ENCODE data around the gene ADGRV1.
"Not testable (repeated sequence)": the region's sequence is repeated elsewhere in the genome, so short reads cannot be mapped to it uniquely, and the experiment has no call there.

The ADGRV1 gene

DNA sequence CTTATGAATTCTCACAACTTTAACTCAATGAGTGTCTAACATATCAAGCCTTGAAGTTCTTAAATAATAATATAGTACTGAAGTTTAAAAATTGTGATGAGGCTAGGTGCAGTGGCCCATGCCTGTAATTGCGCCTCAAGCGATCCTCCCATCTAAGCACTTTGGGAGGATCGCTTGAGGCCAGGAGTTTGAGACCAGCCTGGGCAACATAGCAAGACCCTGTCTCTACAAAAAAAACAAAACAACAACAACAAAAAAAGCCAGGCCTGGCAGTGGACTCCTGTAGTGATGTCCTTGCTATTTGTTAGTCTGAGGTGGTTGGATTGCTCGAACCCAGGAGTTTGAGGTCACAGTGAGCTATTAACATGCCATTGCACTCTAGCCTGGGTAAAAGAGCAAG, 98.4 kb downstream of the ADGRV1 start:
- DNase-seq (ENCODE audit: low read depth), result no peak

DNA sequence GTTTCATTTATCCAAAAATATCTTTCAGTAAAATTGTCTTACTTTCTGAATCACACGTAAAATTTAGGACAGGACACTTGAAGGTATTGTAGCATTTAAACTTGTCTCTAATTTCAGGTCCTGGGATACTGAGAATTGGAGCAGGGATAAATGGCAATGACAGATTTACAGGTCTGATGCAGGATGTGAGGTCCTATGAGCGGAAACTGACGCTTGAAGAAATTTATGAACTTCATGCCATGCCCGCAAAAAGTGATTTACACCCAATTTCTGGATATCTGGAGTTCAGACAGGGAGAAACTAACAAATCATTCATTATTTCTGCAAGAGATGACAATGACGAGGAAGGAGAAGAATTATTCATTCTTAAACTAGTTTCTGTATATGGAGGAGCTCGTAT, 99.2 kb downstream of the ADGRV1 start:
- no peak for DNase-seq (ENCODE audit: low read depth)

DNA sequence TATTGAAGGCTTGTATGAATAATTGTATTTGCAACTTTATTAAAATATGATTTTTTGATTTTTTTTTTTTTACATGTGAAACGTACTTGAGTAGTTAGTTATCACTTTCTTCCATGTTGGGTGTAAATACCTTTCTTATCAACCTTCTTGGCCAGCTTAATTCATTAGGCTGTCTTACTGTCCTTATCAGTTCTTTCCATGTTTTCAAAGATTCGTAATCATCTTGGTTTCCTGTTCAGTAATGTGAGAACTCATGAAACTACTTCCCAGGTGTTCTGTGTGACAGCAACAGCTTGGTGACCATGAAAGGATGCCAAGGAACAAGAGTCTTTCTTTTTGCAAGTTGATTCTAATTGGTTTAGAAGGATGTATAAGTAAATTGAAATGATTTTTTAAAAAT, 100.0 kb downstream of the ADGRV1 start:
- DNase-seq (ENCODE audit: low read depth), result no peak

- not testable (repeated sequence) for DNase-seq (ENCODE audit: low read depth)
Observed at GRCh38 chr5:90668079-90668565, 109.5 kb downstream of the ADGRV1 start.

DNA sequence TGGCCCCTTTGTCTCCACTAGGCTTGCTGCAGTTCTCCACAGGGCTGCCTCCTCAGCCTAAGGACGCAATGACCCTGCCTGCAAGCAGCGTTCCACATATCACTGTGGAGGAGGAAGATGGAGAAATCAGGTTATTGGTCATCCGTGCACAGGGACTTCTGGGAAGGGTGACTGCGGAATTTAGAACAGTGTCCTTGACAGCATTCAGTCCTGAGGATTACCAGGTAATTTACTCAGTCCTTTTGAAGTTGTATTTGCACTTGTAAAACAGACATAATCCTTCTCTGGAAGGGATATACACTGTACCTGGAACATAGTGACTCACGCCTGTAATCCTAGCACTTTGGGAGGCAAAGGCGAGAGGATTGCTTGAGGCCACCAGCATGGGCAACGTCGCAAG, 116.6 kb downstream of the ADGRV1 start:
- no peak for DNase-seq (ENCODE audit: low read depth)

DNA sequence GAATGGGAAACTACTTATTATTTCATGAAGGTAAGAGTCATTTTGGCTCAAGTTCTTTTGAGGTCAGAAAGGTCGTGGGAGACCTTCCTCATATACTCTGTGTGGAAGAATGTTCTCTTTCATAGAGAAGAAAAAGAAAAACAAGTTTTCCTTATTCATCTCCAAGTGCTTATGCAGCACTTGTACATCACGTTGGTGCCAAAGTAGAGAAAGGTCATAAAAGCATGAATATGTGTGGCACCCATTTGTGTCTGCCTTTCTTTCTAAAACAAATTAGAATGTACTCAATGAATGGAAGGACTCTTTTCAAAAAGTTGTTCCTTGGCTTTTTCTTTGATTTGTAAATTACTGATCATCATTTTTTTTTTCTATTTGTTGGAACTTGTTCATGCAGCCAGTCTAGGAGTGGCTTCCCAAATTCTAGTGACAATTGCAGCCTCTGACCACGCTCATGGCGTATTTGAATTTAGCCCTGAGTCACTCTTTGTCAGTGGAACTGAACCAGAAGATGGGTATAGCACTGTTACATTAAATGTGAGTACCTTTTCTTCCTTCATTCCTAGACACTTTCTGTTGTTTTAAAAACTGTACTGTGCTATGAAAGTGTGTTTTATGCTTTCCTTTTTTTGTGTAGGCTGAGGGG, 122.4 kb downstream of the ADGRV1 start:
- no peak for DNase-seq (ENCODE audit: low read depth)

DNA sequence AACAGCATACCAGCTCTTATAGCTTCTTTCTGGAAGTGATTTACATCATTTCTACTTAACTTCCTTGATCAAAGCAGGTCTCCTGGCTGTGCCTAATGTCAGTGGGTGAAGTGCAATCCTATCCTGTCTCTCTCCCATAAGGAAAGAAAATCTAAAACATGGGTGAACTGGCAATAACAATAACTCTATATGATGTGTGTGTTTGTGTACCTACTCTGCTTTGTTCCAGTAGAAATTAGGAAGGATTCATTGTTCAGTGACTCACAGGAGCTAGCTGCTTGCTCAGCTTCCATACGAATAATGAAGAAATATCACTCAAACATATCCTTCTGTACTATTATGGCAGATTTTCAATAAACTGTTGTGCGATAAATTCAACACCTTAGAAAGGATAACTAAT, 123.7 kb downstream of the ADGRV1 start:
- DNase-seq (ENCODE audit: low read depth), result no peak

DNA sequence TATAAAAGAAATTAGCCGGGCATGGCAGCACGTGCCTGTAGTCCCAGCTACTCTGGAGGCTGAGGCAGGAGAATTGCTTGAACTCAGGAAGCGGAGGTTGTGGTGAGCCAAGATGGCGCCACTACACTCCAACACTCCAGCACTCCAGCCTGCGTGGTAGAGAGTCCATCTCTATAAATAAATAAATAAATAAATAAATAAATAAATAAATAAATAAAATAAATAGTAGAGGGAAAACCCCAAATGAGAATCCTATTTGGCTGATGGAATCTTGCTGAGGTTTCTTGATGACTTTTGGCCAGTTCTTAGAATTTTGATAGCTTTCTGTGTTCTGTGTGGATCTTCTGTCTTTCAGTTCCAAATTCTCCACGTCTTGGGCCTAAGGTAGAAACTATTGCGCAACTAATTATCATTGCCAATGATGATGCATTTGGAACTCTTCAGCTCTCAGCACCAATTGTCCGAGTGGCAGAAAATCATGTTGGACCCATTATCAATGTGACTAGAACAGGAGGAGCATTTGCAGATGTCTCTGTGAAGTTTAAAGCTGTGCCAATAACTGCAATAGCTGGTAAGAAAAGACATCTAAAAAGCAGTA, 126.9 kb downstream of the ADGRV1 start:
- DNase-seq (ENCODE audit: low read depth), result no peak

DNA sequence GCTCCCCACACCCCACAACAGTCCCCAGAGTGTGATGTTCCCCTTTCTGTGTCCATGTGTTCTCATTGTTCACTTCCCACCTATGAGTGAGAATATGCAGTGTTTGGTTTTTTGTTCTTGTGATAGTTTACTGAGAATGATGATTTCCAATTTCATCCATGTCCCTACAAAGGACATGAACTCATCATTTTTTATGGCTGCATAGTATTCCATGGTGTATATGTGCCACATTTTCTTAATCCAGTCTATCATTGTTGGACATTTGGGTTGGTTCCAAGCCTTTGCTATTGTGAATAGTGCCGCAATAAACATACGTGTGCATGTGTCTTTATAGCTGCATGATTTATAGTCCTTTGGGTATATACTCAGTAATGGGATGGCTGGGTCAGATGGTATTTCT, 127.8 kb downstream of the ADGRV1 start:
- not testable (repeated sequence) for DNase-seq (ENCODE audit: low read depth)

- not testable (repeated sequence) for DNase-seq (ENCODE audit: low read depth)
Observed at GRCh38 chr5:90687458-90687857, 128.9 kb downstream of the ADGRV1 start.

DNA sequence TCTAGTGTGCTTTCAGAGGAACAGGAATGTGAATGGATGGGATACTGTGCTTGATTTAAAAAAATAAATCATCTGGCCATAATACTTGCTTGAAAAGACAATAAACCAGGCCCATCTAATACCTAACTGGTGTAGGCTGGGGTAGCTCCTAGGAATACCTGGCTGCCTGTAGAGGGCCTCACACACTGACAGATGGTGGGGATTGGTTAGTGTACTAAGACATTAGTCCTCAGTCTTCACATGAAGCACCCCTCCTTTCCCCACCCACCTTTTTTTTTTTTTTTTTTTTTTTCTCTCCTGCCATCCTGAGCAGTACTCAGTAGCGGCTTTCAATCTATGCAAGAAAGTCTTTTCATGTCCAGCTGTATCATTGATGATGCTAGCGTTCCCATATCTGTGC, 130.5 kb downstream of the ADGRV1 start:
- DNase-seq (ENCODE audit: low read depth), result no peak

GRCh38 chr5:90690307-90690706, 131.7 kb downstream of the ADGRV1 start:
- no peak for DNase-seq (ENCODE audit: low read depth)

DNA sequence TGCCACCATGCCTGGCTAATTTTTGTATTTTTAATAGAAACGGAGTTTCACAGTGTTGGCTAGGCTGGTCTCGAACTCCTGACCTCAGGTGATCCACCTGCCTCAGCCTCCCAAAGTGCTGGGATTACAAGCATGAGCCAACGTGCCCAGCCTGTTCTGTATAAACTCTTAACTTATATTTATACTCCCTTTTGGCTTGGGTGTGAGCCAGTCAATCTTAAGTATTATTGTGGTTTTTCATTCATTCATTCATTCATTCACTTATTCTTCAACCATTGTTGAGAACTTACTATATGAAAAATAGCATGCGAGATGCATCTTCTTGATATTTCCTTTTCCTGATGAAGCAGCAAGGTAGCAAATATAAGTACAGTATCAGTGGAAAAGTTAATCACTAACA, 132.9 kb downstream of the ADGRV1 start:
- DNase-seq (ENCODE audit: low read depth), result no peak

DNA sequence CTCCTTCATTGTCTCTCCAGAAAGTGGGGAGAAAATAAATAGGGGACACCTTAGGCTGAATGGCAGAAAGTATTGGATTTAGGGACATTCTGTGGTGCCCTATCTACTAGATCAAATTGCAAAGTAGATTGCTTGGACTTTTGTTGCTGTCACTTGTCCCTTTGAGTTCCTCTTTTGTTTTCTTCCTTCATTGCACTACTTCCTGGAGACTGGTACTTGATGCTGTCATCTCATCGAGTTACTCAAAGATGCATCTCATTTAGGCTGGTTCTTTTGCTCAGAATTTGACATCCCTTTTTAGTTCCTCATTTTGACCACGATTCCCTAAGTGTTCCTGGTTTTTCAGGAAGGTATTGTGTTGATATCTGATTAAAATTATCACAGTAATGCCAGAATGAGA, 137.6 kb downstream of the ADGRV1 start:
- no peak for DNase-seq (ENCODE audit: low read depth)

DNA sequence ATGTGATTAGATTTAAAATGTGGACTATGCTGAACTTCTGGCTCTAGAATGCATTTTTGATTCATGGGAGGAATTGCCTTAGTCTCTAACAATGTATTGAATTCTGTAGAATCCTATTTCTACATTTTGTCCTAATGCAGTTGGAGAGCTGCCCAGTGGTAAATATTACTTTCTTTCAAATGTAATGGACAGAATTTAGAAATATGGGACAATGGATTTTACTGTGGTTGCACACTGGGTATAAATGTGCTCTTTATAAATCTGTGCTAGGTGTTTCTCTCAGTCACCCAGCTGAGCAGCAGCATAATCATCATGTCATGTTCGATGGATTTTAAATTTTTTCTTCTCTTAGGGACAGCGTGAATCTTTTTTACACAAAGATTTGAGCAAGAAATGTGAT, 141.7 kb downstream of the ADGRV1 start:
- no peak for DNase-seq (ENCODE audit: low read depth)

- DNase-seq (ENCODE audit: low read depth), result no peak
Observed at GRCh38 chr5:90703932-90704331, 145.3 kb downstream of the ADGRV1 start.

DNA sequence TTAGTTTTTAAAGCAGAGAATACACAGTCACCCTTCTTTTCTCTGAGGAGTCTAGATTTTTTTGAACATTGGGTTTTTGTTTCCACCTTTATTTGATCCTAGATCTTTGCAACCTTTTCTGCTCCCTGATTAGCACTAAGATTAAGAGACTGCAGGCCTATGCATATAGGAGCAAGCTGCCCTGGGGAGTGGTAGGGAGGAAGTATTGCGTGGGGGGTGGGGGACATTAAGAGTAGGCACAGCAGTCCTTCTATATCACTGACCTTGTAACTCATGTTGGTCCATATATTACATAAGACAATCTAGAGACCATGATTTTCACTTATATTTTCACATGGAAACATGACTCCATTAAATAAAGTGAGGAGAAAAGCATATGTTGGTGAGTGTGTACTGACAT, 149.1 kb downstream of the ADGRV1 start:
- DNase-seq (ENCODE audit: low read depth), result no peak

DNA sequence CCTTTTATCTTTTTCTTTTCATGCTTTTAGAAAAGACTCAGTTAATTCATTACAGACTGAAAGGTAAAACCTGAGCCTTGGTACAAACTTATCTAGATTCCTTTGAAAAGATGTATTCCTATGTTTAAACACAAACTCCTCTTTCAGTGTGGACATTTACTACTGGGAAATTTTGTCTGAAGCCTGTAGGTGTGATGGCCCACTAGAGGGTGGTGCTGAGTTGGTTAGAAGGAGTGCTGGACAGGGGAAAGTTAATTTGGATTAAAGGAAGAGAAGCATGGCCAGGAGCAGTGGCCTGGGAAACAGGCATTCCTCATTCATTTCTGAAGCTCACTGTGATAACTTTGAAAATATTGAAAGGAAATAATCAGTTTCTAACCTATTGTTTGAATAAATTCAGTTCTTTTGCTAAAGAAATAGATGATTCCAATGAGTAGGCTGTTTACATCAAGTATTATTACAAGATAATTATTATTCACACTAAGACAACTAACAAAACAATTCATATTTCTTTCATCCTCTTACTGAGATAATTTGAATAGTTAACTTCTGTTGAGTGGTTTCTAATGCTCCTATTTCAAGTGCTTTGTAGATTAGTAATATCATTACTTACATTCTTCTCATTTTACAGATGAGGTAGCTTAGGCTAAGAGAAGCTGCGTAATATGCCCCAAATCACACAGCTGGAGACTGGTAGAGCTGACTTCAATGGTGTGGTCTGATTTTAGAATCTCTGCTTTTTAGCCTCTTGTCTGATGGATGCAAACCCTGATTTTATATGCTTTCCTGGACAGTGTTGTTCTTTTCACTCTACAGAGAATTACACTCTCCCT, 150.9 kb downstream of the ADGRV1 start:
- DNase-seq (ENCODE audit: low read depth), result peak; percentile 54

- no peak for DNase-seq (ENCODE audit: low read depth)
Observed at GRCh38 chr5:90718387-90718786, 159.8 kb downstream of the ADGRV1 start.

DNA sequence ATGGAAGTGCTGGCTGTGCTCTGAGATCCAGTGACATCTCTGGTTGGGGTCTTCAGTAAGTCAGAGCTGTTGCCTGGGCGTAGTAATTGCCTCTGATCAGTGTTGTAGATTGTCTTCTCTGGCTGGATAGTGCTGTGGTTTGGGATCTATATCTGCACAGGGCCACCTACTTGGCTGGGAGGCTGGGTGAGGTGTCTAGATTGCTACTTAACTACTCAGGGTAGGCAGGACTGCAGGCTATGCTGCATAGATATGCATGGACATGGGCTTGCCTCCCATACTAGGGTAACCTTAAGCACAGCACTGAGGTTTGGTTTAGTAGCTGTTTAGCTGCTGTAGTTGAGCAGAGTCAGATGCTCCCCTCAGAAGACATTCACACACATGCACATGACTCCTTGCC, 181.0 kb downstream of the ADGRV1 start:
- no peak for DNase-seq (ENCODE audit: low read depth)

- no peak for DNase-seq (ENCODE audit: low read depth)
Observed at GRCh38 chr5:90740244-90740799, 181.7 kb downstream of the ADGRV1 start.

DNA sequence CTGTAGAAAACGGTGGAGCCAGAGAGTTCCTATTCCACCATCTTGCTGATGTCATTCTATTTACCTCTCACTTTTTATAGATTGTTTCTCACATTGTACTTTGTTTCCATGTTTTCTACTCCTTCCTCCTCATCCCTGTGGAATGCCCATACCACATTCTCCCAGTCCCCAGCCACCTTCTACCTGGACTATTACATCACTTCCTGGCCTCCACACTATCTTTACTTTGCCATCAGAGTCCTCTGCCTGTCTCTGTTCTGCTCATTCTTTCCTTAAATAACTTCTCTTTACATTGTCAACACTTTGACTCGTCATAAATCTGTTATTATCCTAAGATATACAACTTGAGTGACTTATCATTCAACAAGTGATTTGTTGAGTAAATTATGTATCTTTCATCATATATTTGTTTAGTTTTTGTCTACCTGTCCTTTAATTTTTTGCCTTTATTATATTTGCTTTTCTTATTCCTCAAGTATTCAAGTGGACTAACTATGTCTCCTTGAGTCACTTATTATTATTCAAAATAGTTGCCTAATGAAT, 182.5 kb downstream of the ADGRV1 start:
- DNase-seq (ENCODE audit: low read depth), result no peak

GRCh38 chr5:90746119-90746518, 187.5 kb downstream of the ADGRV1 start:
- no peak for DNase-seq (ENCODE audit: low read depth)

All from iris pigment epithelial cell (primary cell).